ENCODE results near the gene COQ10A.

DNA sequence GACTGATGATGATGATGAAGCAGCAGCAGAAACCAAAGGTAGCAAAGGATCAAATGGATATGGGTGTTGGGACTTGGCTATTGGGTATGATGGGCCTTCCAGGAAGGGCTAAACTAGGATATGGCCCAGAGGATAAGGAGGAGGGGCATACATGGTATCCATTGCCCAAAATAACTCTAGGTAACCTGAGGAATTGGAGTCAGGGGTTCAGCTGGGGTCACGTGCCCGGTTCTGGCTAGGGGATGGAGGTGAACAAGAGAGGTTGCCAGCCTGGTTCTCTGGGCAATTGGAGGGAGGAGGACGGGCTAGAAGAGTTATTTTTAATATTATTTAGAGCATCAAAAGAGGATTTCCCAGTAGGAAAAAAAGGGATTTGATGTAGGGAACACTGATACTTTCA lies 5.8 kb upstream of the COQ10A start:
- TF ChIP-seq, protein P1, sequence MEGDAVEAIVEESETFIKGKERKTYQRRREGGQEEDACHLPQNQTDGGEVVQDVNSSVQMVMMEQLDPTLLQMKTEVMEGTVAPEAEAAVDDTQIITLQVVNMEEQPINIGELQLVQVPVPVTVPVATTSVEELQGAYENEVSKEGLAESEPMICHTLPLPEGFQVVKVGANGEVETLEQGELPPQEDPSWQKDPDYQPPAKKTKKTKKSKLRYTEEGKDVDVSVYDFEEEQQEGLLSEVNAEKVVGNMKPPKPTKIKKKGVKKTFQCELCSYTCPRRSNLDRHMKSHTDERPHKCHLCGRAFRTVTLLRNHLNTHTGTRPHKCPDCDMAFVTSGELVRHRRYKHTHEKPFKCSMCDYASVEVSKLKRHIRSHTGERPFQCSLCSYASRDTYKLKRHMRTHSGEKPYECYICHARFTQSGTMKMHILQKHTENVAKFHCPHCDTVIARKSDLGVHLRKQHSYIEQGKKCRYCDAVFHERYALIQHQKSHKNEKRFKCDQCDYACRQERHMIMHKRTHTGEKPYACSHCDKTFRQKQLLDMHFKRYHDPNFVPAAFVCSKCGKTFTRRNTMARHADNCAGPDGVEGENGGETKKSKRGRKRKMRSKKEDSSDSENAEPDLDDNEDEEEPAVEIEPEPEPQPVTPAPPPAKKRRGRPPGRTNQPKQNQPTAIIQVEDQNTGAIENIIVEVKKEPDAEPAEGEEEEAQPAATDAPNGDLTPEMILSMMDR (IDR thresholded peaks at IDR 0.05 in 4 of 5, conservative IDR thresholded peaks at IDR 0.05 in 1 of 5) = no peak
- TF ChIP-seq POLR2A (IDR thresholded peaks at IDR 0.05) = no peak

Measured in gastrocnemius medialis (tissue), 4 donors.